CD4-positive, alpha-beta T cell (primary cell): ENCODE data around the gene KLHL28. TPM values are rescaled to one million over a fixed set of nuclear protein-coding genes. Genes with fewer than 3 reads are reported as not detected.
A peak's percentile ranks its signal among the peaks of the same experiment; 100 is the strongest.

Experiments used
- ATAC-seq: fragments of 200-7000 bp; cut with Tn5 transposase; one replicate; pipeline ENCODE4 v1.10.0; 2022; ENCODE audit warnings: mild to moderate bottlenecking; ENCODE audit not compliant: poor library complexity
- CTCF ChIA-PET: fragments of 350-600 bp; sonication (Branson Sonifier 250); formaldehyde crosslinking; loops from one replicate; lab custom pipeline; 2021; ENCODE audit warnings: antibody characterized with exemption, inconsistent platforms; lab: Charles Lee
- POLR2A ChIA-PET: fragments of 350-600 bp; sonication (Branson Sonifier 250); formaldehyde crosslinking; loops from one replicate; lab custom pipeline; 2021; ENCODE audit warnings: antibody characterized with exemption, inconsistent platforms; lab: Charles Lee
- DNase-seq, 14 experiments: peaks; one replicate each; pipeline ENCODE4 v3.0.0-alpha.2; 2013 to 2020; ENCODE audit warnings: mixed read lengths in 2 of 14
- H3K27ac ChIP-seq, 2 donors: one replicate each; pipeline versions ENCODE4 v1.5.1 to v1.7.0; 2013; ENCODE audit warnings: low read length in 2 of 2, low read depth in 1 of 2, mild to moderate bottlenecking in 1 of 2
- H3K27me3 ChIP-seq, 2 experiments: 1 replicate in 1 of 2; 2 replicates in 1 of 2; pipeline versions ENCODE4 v1.6.1 to v1.7.0; 2013; ENCODE audit warnings: low read length in 2 of 2, control low read depth in 1 of 2, mild to moderate bottlenecking in 1 of 2, moderate library complexity in 1 of 2; ENCODE audit not compliant: insufficient read depth in 2 of 2, control insufficient read depth in 1 of 2
- H3K36me3 ChIP-seq: one replicate; pipeline ENCODE4 v1.6.1; 2013; ENCODE audit warnings: low read length, control low read depth; ENCODE audit not compliant: insufficient read depth
- H3K4me1 ChIP-seq: one replicate; pipeline ENCODE4 v1.6.1; 2013; ENCODE audit warnings: low read length, control low read depth; ENCODE audit not compliant: insufficient read depth
- H3K4me3 ChIP-seq: one replicate; pipeline ENCODE4 v1.5.1; 2013; ENCODE audit warnings: mild to moderate bottlenecking, low read length, moderate library complexity
- H3K9me3 ChIP-seq, 2 experiments: 1 replicate in 1 of 2; 2 replicates in 1 of 2; pipeline versions ENCODE4 v1.6.1 to v1.7.0; 2013; ENCODE audit warnings: low read length in 2 of 2, mild to moderate bottlenecking in 2 of 2, control low read depth in 1 of 2, moderate library complexity in 1 of 2; ENCODE audit not compliant: control insufficient read depth in 1 of 2, insufficient read depth in 1 of 2
- H3K27ac Mint-ChIP-seq: one replicate; pipeline ENCODE4 v1.8.0; 2020; ENCODE audit warnings: mixed read lengths
- H3K27me3 Mint-ChIP-seq: one replicate; pipeline ENCODE4 v1.8.0; 2021; ENCODE audit warnings: mixed read lengths
- H3K36me3 Mint-ChIP-seq: one replicate; pipeline ENCODE4 v1.8.0; 2021; ENCODE audit warnings: low read depth, mixed read lengths
- H3K4me1 Mint-ChIP-seq: one replicate; pipeline ENCODE4 v1.8.0; 2021; ENCODE audit warnings: low read depth, mixed read lengths
- H3K4me3 Mint-ChIP-seq: one replicate; pipeline ENCODE4 v1.8.0; 2020; ENCODE audit warnings: mild to moderate bottlenecking, mixed read lengths
- H3K9me3 Mint-ChIP-seq: one replicate; pipeline ENCODE4 v1.8.0; 2020; ENCODE audit warnings: mixed read lengths
- CTCF ChIP-seq: fragments of 200-600 bp; IDR thresholded peaks from one replicate; pipeline ENCODE4 v1.8.0; 2022; ENCODE audit warnings: antibody characterized with exemption, mild to moderate bottlenecking
- intact Hi-C, 2 experiments: fragments of 100-400 bp; cut with DNase I in 1 of 2; cut with micrococcal nuclease in 1 of 2; formaldehyde crosslinking; loops; one replicate each; pipeline versions ENCODE4 v1.15.1 to v1.9.0; 2023 to 2025; cut with DNase I, micrococcal nuclease
- total RNA-seq, 174 experiments: library from RNA in 2 of 174; stranded (reverse) in 2 of 174; gene quantifications; one replicate each; pipeline ENCODE4 v1.2.3 and lab custom pipeline; 2021 to 2026

The KLHL28 gene
- total RNA-seq, 2 experiments from 2014 or later = 49.3 to 49.7 TPM

- no peaks in the 10 kb centered on the region for H3K27me3 Mint-ChIP-seq
- DNase-seq (peak in 1 of 14 experiments; percentile 15), ATAC-seq (no peak)
- H3K27ac Mint-ChIP-seq = no peak overlapping the region
- ChIA-PET POLR2A (interaction anchor here (1.8 to 4.5 kb wide), 2 partner anchors 15 to 67 kb away, joined by 4 to 119 read pairs; a partner anchor contains a TSS), CTCF (no interaction called here)
- Histone ChIP-seq H3K27me3 (no peaks in the 10 kb centered on the region), H3K27ac (no peak overlapping the region), H3K9me3 (peaks cover 13 to 22% of the 10 kb centered on the region in 2 experiments), H3K4me1 (peaks cover 35% of the 10 kb centered on the region), H3K36me3 (no peaks in the 10 kb centered on the region), H3K4me3 (peak overlapping the region; percentile 91)
- intact Hi-C loops = loop anchor here (2.0 kb wide), 3 partner anchors 119 to 289 kb away; partner anchors contain the start of gene MIS18BP1 (in 1 of the 2)
- no peak overlapping the region for H3K4me3 Mint-ChIP-seq
- no peak for TF ChIP-seq CTCF
- peaks cover 16% of the 10 kb centered on the region for H3K9me3 Mint-ChIP-seq
- peaks cover 42% of the 10 kb centered on the region for H3K36me3 Mint-ChIP-seq
- H3K4me1 Mint-ChIP-seq = peaks cover 64% of the 10 kb centered on the region
Measured at GRCh38 chr14:44963775-44964380, 2.1 kb upstream of the KLHL28 start.

GRCh38 chr14:44963044-44963528 is 1.3 kb upstream of the KLHL28 start:
- CTCF ChIA-PET = interaction anchor here (1.2 to 2.5 kb wide), 2 partner anchors 27 to 290 kb away, joined by 3 to 11 read pairs; partner anchors contain the start of gene MIS18BP1
- no peak overlapping the region for H3K27ac Mint-ChIP-seq

More at GRCh38 chr14:44963044-44963528, 1.3 kb upstream of the KLHL28 start:
- POLR2A ChIA-PET = interaction anchor here (1.1 to 4.5 kb wide), 12 partner anchors 14 to 290 kb away, joined by 3 to 119 read pairs (median 11); partner anchors contain the start of genes FANCM, FKBP3, MIS18BP1 and PRPF39
- peaks cover 63% of the 10 kb centered on the region for H3K4me1 Mint-ChIP-seq
- DNase-seq (peak in 1 of 14 experiments; percentile 43), ATAC-seq (no peak)
- Histone ChIP-seq H3K27me3 (no peaks in the 10 kb centered on the region), H3K36me3 (no peaks in the 10 kb centered on the region), H3K4me1 (peaks cover 35% of the 10 kb centered on the region), H3K4me3 (peak overlapping the region; percentile 91), H3K9me3 (peaks cover 8 to 18% of the 10 kb centered on the region in 2 experiments), H3K27ac (no peak overlapping the region)
- intact Hi-C loops = loop anchor here (2.0 kb wide), 3 partner anchors 120 to 290 kb away; partner anchors contain the start of gene MIS18BP1 (in 1 of the 2)
- H3K36me3 Mint-ChIP-seq = peaks cover 35% of the 10 kb centered on the region
- peaks cover 12% of the 10 kb centered on the region for H3K9me3 Mint-ChIP-seq
- no peaks in the 10 kb centered on the region for H3K27me3 Mint-ChIP-seq
- no peak for TF ChIP-seq CTCF
- no peak overlapping the region for H3K4me3 Mint-ChIP-seq
